ENCODE data around the gene PROX2. TPM values are rescaled to one million over a fixed set of nuclear protein-coding genes. Genes with fewer than 3 reads are reported as not detected.

The PROX2 gene
- total RNA-seq, 4 donors from 2014 or later, result not detected

- no peak for TF ChIP-seq CTCF (IDR thresholded peaks at IDR 0.05)
- ATAC-seq (ENCODE audit: low FRiP score) (no peak), DNase-seq (ENCODE audit: low spot score) (no peak)
Measured at GRCh38 chr14:74904635-74905503, 28.9 kb upstream of the PROX2 start.

GRCh38 chr14:74902941-74903705 lies 27.2 kb upstream of the PROX2 start:
- ATAC-seq (ENCODE audit: low FRiP score) (no peak), DNase-seq (ENCODE audit: low spot score) (no peak)
- TF ChIP-seq CTCF (IDR thresholded peaks at IDR 0.05), result no peak

GRCh38 chr14:74898694-74899093 lies 22.7 kb upstream of the PROX2 start:
- no peak for DNase-seq (ENCODE audit: low spot score)
- TF ChIP-seq CTCF (IDR thresholded peaks at IDR 0.05), result no peak
- no peak for ATAC-seq (ENCODE audit: low FRiP score)

DNA sequence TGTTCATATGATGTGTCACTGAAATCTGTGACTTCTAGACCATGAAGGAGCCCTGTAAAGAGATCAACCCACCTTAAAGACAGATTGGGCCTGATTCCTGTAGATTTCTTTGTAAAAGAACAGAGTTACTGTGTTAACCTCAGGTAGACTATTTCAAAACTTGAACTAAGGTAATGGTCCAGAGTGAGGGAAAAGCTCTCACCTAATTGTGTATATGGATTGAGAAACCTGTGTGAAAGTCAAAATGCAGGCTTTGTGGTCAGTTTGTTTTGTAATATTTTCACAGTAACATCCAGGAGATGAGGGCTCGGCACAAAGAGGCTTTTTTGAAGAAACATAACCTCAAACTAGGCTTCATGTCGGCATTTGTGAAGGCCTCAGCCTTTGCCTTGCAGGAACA lies 22.1 kb upstream of the PROX2 start:
- no peak for ATAC-seq (ENCODE audit: low FRiP score)
- no peak for TF ChIP-seq CTCF (IDR thresholded peaks at IDR 0.05)
- no peak for DNase-seq (ENCODE audit: low spot score)

GRCh38 chr14:74897642-74898041 lies 21.7 kb upstream of the PROX2 start:
- TF ChIP-seq CTCF (IDR thresholded peaks at IDR 0.05), result no peak
- ATAC-seq (ENCODE audit: low FRiP score) (no peak), DNase-seq (ENCODE audit: low spot score) (no peak)

DNA sequence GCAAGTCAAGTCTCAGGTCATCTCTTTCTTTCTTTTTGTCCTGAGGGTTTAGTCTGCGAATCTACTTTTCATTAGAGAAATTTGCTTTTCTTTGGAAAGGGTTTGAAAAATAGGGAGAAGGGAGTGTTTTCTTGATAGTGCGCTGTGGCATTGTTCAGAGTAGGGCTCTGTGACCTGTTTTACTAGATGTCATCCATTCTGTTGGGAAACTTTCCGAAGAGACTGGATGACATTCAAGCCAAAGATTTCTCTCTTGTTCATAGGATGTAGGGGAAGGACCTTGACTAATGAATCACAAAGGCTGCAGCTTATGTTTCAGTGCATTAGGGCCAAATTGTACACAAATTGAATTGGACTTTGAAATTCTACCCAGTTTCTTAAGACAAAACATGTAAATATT lies 20.5 kb upstream of the PROX2 start:
- no peak for TF ChIP-seq CTCF (IDR thresholded peaks at IDR 0.05)
- ATAC-seq (ENCODE audit: low FRiP score) (no peak), DNase-seq (ENCODE audit: low spot score) (no peak)
